Muscle of arm (tissue), 12 donors: ENCODE data around the gene GMDS. TPM values are rescaled to one million over a fixed set of nuclear protein-coding genes. Genes with fewer than 3 reads are reported as not detected.

Experiments used
- DNase-seq: peaks from one replicate; pipeline ENCODE4 v3.0.0-alpha.2; 2013
- polyA plus RNA-seq, 12 donors: library from polyadenylated mRNA; unstranded; fragments of 120-200 nt; gene quantifications; one replicate each; pipeline ENCODE4 v1.2.1, GENCODE V29; 2013; ENCODE audit not compliant: insufficient read length in 12 of 12

The GMDS gene
- polyA plus RNA-seq, 12 donors = 8.6 to 22.6 (median 10.5) TPM; not detected in 1

DNA sequence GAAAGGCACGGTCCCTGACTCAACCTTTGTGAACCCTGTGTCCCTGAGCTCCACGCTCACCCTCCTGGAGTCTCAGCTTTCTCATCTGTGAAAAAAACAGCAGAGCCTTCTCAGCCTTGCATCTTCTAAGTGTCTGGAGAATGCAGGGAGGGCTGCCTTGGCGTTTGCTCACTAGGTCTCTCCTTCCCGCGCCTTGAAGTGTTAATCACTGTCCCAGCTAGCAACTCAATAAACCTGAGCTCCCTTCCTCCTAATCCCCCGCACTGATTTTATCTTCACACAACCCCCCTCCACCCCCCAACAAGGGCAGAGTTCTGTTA lies 670.6 kb downstream of the GMDS start:
- DNase-seq = no peak

DNA sequence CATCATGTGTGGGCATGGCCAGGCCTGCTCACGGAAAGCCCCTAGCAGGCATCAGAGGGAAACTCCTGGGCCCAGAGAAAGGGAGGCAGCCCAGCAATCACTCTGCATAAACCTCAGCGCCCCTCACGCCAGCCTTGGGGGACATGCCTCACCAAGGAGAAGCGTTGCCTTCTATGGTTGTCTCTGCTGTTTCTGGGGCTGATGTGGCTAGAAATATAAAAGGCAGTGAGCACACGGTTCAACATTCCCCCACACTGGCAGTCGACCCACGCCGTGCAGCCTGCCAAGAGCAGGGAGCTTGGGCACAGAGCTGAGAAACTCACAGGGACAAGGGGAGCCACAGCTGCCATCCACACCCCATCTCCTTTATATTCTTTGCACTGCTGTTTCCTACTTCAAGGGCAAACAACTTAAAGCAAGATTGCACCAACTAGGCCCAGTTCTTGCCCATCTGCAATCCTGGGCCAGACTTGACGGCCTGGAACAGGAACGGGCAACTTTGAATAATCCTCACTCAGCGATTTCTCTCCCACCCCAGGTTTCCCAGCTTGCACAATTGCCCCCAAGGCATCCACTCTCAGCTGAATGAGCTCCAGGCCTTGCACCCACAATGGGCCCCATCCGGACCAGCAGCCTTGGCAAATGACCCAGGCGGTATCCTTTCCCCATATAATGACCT lies 671.2 kb downstream of the GMDS start:
- no peak for DNase-seq
